ENCODE data around the gene FOSL2.

DNA sequence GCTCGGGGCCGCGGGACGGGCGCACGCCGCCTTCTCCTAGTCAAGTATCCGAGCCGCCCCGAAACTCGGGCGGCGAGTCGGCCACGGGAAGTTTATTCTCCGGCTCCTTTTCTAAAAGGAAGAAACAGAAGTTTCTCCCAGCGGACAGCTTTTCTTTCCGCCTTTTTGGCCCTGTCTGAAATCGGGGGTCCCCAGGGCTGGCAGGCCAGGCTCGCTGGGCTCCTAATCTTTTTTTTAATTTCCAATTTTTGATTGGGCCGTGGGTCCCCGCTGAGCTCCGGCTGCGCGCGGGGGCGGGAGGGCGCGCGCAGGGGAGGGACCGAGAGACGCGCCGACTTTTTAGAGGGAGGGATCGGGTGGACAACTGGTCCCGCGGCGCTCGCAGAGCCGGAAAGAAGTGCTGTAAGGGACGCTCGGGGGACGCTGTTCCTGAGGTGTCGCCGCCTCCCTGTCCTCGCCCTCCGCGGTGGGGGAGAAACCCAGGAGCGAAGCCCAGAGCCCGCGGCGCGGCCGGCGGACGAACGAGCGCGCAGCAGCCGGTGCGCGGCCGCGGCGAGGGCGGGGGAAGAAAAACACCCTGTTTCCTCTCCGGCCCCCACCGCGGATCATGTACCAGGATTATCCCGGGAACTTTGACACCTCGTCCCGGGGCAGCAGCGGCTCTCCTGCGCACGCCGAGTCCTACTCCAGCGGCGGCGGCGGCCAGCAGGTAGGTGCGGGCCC is 617 bp downstream of the FOSL2 start:
- TF ChIP-seq CTCF (IDR thresholded peaks at IDR 0.05) (no peak), EZH2phosphoT487 (IDR thresholded peaks at IDR 0.05; ENCODE audit: borderline replicate concordance, low read depth) (no peak), TEAD4 (IDR thresholded peaks at IDR 0.05; ENCODE audit: borderline replicate concordance, insufficient read depth) (no peak; the same call in 1 of the 2 replicates), POLR2AphosphoS5 (IDR thresholded peaks at IDR 0.05; ENCODE audit: low read depth, low read length) (peak; percentile 52; the same call in 1 of the 2 replicates), NFIC (IDR thresholded peaks at IDR 0.05; ENCODE audit: borderline replicate concordance) (no peak), MAX (IDR thresholded peaks at IDR 0.05; ENCODE audit: low read depth) (no peak), REST (IDR thresholded peaks at IDR 0.05; ENCODE audit: low read depth, low read length) (no peak), TCF12 (IDR thresholded peaks at IDR 0.05) (no peak), JUND (IDR thresholded peaks at IDR 0.05) (no peak; the same call in 1 of the 2 replicates)
